MM.1S (cell line): ENCODE results near the gene GYS2.

ENCODE experiments used
- EZH2 ChIP-seq: fragments of 300-600 bp; sonication (generic); optimal IDR thresholded peaks from 2 replicates; pipeline ENCODE3; 2017; ENCODE audit warnings: low read depth, mild to moderate bottlenecking, antibody characterized with exemption, low read length, mixed read lengths
- EZH2phosphoT487 ChIP-seq: fragments of 300-600 bp; sonication (generic); IDR thresholded peaks from 2 replicates; pipeline ENCODE4 v1.6.1; 2018; ENCODE audit warnings: antibody characterized with exemption, low read length
- TF ChIP-seq, protein P1 (sequence below): fragments of 300-600 bp; sonication (generic); IDR thresholded peaks from 2 replicates; pipeline ENCODE4 v1.5.1; 2016; ENCODE audit warnings: antibody characterized with exemption, low read length, mixed read lengths

DNA sequence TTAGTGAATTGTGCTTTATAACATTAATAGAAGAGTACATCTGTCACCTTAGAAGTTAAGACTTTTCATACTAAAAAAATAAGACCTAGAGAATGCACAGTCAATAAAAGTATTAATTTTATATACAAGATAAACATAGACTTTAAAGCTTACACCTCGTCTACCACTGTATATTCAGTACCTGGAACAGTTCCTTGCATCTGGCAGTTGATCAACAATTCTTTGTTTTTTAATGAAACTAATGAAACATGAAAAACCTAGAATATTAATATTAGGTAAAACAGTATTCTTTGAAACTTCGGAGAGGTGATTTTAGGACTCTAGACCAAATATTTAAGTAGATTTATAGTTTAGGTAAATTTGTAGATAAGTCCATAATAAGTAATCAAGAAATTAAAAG lies 98.8 kb downstream of the GYS2 start:
- TF ChIP-seq, protein P1, sequence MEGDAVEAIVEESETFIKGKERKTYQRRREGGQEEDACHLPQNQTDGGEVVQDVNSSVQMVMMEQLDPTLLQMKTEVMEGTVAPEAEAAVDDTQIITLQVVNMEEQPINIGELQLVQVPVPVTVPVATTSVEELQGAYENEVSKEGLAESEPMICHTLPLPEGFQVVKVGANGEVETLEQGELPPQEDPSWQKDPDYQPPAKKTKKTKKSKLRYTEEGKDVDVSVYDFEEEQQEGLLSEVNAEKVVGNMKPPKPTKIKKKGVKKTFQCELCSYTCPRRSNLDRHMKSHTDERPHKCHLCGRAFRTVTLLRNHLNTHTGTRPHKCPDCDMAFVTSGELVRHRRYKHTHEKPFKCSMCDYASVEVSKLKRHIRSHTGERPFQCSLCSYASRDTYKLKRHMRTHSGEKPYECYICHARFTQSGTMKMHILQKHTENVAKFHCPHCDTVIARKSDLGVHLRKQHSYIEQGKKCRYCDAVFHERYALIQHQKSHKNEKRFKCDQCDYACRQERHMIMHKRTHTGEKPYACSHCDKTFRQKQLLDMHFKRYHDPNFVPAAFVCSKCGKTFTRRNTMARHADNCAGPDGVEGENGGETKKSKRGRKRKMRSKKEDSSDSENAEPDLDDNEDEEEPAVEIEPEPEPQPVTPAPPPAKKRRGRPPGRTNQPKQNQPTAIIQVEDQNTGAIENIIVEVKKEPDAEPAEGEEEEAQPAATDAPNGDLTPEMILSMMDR = no peak
- TF ChIP-seq EZH2phosphoT487 = no peak
- TF ChIP-seq EZH2 = no peak
